Measurements from ENCODE around the gene ENO1. TPM values are rescaled to one million over a fixed set of nuclear protein-coding genes. Genes with fewer than 3 reads are reported as not detected.
A peak's percentile ranks its signal among the peaks of the same experiment; 100 is the strongest.

ENO1 gene
- total RNA-seq, 6 experiments from 2014 or later, result 1,376 to 1,744 (median 1,709) TPM

GRCh38 chr1:8864713-8865344, 13.7 kb downstream of the ENO1 start:
- no peak for DNase-seq
- Mint-ChIP-seq H3K4me1 (ENCODE audit: low read depth) (peaks cover 63% of the 10 kb centered on the region), H3K4me3 (no peak overlapping the region), H3K27ac (no peak overlapping the region), H3K27me3 (ENCODE audit: insufficient read depth) (peaks cover 7% of the 10 kb centered on the region), H3K36me3 (ENCODE audit: low read depth) (peaks cover 58% of the 10 kb centered on the region), H3K9me3 (no peaks in the 10 kb centered on the region)
- TF ChIP-seq, protein P1, sequence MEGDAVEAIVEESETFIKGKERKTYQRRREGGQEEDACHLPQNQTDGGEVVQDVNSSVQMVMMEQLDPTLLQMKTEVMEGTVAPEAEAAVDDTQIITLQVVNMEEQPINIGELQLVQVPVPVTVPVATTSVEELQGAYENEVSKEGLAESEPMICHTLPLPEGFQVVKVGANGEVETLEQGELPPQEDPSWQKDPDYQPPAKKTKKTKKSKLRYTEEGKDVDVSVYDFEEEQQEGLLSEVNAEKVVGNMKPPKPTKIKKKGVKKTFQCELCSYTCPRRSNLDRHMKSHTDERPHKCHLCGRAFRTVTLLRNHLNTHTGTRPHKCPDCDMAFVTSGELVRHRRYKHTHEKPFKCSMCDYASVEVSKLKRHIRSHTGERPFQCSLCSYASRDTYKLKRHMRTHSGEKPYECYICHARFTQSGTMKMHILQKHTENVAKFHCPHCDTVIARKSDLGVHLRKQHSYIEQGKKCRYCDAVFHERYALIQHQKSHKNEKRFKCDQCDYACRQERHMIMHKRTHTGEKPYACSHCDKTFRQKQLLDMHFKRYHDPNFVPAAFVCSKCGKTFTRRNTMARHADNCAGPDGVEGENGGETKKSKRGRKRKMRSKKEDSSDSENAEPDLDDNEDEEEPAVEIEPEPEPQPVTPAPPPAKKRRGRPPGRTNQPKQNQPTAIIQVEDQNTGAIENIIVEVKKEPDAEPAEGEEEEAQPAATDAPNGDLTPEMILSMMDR (IDR thresholded peaks at IDR 0.05), result no peak

DNA sequence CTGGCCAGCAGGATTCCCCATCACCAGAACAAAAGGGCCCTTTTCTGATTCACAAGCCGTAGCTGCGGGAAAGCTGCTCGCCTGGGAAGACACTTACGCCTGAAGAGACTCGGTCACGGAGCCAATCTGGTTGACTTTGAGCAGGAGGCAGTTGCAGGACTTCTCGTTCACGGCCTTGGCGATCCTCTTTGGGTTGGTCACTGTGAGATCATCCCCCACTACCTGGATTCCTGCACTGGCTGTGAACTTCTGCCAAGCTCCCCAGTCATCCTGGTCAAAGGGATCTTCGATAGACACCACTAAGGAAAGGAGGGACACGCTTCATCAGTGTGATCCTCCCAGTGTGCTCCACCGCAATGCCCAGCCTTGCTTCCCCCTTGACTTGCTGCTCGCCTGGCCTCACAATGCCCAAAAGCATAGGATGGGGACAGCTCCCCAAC, 14.7 kb downstream of the ENO1 start:
- Mint-ChIP-seq H3K4me3 (no peak overlapping the region), H3K4me1 (ENCODE audit: low read depth) (peaks cover 62% of the 10 kb centered on the region), H3K36me3 (ENCODE audit: low read depth) (peaks cover 54% of the 10 kb centered on the region), H3K27me3 (ENCODE audit: insufficient read depth) (peaks cover 4% of the 10 kb centered on the region), H3K27ac (peak overlapping the region; percentile 18; the same call in 1 of the 2 replicates), H3K9me3 (no peaks in the 10 kb centered on the region)
- DNase-seq, result no peak
- TF ChIP-seq, protein P1 (IDR thresholded peaks at IDR 0.05), result no peak

- Mint-ChIP-seq H3K4me3 (no peak overlapping the region), H3K27me3 (ENCODE audit: insufficient read depth) (peaks cover 4% of the 10 kb centered on the region), H3K4me1 (ENCODE audit: low read depth) (peaks cover 66% of the 10 kb centered on the region), H3K9me3 (no peaks in the 10 kb centered on the region), H3K27ac (peak overlapping the region; percentile 43), H3K36me3 (ENCODE audit: low read depth) (peaks cover 53% of the 10 kb centered on the region)
- no peak for DNase-seq
- TF ChIP-seq, protein P1 (IDR thresholded peaks at IDR 0.05), result no peak
Measured at GRCh38 chr1:8863138-8863537, 15.3 kb downstream of the ENO1 start.

DNA sequence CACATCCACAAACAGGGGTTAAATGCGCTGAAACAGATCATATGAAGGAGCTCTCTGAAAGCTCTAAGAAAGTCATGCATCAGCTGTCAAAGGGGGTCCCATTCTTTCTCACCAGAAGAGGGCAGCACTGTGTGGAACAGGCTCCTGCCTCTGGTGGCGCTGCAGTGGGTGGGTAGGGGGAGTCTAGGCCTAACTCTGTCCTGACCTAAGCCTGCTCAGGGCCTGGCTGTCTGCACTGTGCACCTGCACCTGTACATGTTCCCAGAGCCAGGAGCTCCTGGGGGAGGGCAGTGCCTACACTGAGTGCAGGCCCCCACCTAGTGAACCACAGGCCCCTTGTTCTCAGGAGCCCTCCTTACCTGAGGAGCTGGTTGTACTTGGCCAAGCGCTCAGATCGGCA, 16.0 kb downstream of the ENO1 start:
- H3K27ac Mint-ChIP-seq, result peak overlapping the region; percentile 43; the same call in 1 of the 2 replicates
- no peak overlapping the region for H3K4me3 Mint-ChIP-seq
- peaks cover 48% of the 10 kb centered on the region for H3K36me3 Mint-ChIP-seq (ENCODE audit: low read depth)
- peaks cover 4% of the 10 kb centered on the region for H3K27me3 Mint-ChIP-seq (ENCODE audit: insufficient read depth)
- TF ChIP-seq, protein P1 (IDR thresholded peaks at IDR 0.05), result peak; percentile 83
- H3K9me3 Mint-ChIP-seq, result no peaks in the 10 kb centered on the region
- H3K4me1 Mint-ChIP-seq (ENCODE audit: low read depth), result peaks cover 66% of the 10 kb centered on the region
- DNase-seq, result no peak

GRCh38 chr1:8860738-8861516, 17.6 kb downstream of the ENO1 start:
- H3K4me3 Mint-ChIP-seq, result no peak overlapping the region
- TF ChIP-seq, protein P1 (IDR thresholded peaks at IDR 0.05), result no peak
- H3K27me3 Mint-ChIP-seq (ENCODE audit: insufficient read depth), result peaks cover 2% of the 10 kb centered on the region
- H3K9me3 Mint-ChIP-seq, result no peaks in the 10 kb centered on the region
- peaks cover 50% of the 10 kb centered on the region for H3K36me3 Mint-ChIP-seq (ENCODE audit: low read depth)
- peak overlapping the region; percentile 67 for H3K27ac Mint-ChIP-seq
- no peak for DNase-seq
- H3K4me1 Mint-ChIP-seq (ENCODE audit: low read depth), result peaks cover 55% of the 10 kb centered on the region

Measured in HFFc6 (cell line).